Body of pancreas (tissue), 4 donors: ENCODE data around the gene SLC25A41. TPM values are rescaled to one million over a fixed set of nuclear protein-coding genes. Genes with fewer than 3 reads are reported as not detected.

Experiments
- ATAC-seq: fragments of 150-250 bp; one replicate; pipeline ENCODE4 v1.9.1; 2016
- DNase-seq, 4 donors: peaks; one replicate each; pipeline ENCODE4 v3.0.0-alpha.2; 2019
- H3K27ac ChIP-seq, 4 donors: fragments of 200-600 bp; sonication (generic); 1 replicate in 3 of 4; 2 replicates in 1 of 4; pipeline versions ENCODE4 v1.5.1 to v1.6.1; 2016 to 2019; ENCODE audit warnings: mild to moderate bottlenecking in 1 of 4, mixed read lengths in 1 of 4, moderate library complexity in 1 of 4
- H3K27me3 ChIP-seq, 2 donors: fragments of 200-600 bp; sonication (generic); one replicate each; pipeline ENCODE4 v1.6.0; 2016; ENCODE audit warnings: mild to moderate bottlenecking in 1 of 2
- H3K36me3 ChIP-seq, 2 donors: fragments of 200-600 bp; sonication (generic); replicated peaks in 1 of 2; 2 replicates each; pipeline ENCODE4 v1.5.1; 2016; ENCODE audit warnings: low read depth in 2 of 2; ENCODE audit not compliant: insufficient read depth in 1 of 2
- H3K4me1 ChIP-seq: fragments of 200-600 bp; sonication (generic); one replicate; pipeline ENCODE4 v1.6.0; 2016
- H3K4me3 ChIP-seq, 2 donors: fragments of 200-600 bp; sonication (generic); 1 replicate in 1 of 2; 2 replicates in 1 of 2; pipeline ENCODE4 v1.5.1; 2016 to 2019
- H3K9me3 ChIP-seq, 3 donors: fragments of 200-600 bp; sonication (generic); 1 replicate in 2 of 3; 2 replicates in 1 of 3; pipeline ENCODE4 v1.5.1; 2016
- CTCF ChIP-seq, 7 experiments: fragments of 450-650 bp in 4 of 7; fragments of 200-600 bp in 3 of 7; sonication (generic) in 3 of 7; IDR thresholded peaks; one replicate each; pipeline ENCODE4 v1.5.1; 2016 to 2019; ENCODE audit warnings: antibody characterized with exemption in 7 of 7
- POLR2A ChIP-seq, 3 donors: fragments of 450-650 bp; IDR thresholded peaks; one replicate each; pipeline ENCODE4 v1.6.1; 2016; ENCODE audit warnings: antibody characterized with exemption in 3 of 3, mild to moderate bottlenecking in 2 of 3
- WGBS, 2 donors: methylation state at CpG; one replicate each; pipeline ENCODE4 v1.1.5; 2017; 5-methylcytosine and 5-hydroxymethylcytosine counted together
- intact Hi-C: fragments of 100-400 bp; cut with DNase I; formaldehyde crosslinking; loops from one replicate; pipeline ENCODE4 v1.15.1; 2023
- total RNA-seq, 2 donors: library from RNA; depleted of rRNA; stranded (reverse); fragments of >200 nt; gene quantifications; one replicate each; pipeline ENCODE4 v1.1.0, GENCODE V29; 2016

SLC25A41 gene
- total RNA-seq, 2 donors from 2014 or later = not detected

GRCh38 chr19:6414793-6415590 is 18.6 kb downstream of the SLC25A41 start:
- H3K27ac ChIP-seq = no peak overlapping the region
- H3K27me3 ChIP-seq = no peaks in the 10 kb centered on the region
- no peak overlapping the region for H3K4me3 ChIP-seq
- DNase-seq = no peak
- intact Hi-C loops = no loop called here
- peaks cover 33 to 42% of the 10 kb centered on the region in 2 donors for H3K36me3 ChIP-seq
- no peaks in the 10 kb centered on the region for H3K9me3 ChIP-seq
- TF ChIP-seq POLR2A (IDR thresholded peaks at IDR 0.05) (no peak), CTCF (IDR thresholded peaks at IDR 0.05) (no peak)
- ATAC-seq = no peak
- no peaks in the 10 kb centered on the region for H3K4me1 ChIP-seq
- 92 to 97% methylated on average over 30 to 41 of the region's 47 CpGs for WGBS, 2 donors

- no peak for TF ChIP-seq CTCF (IDR thresholded peaks at IDR 0.05)
- no peak for TF ChIP-seq POLR2A (IDR thresholded peaks at IDR 0.05)
- intact Hi-C loops = no loop called here
- Histone ChIP-seq H3K27ac (no peak overlapping the region), H3K27me3 (no peaks in the 10 kb centered on the region), H3K9me3 (no peaks in the 10 kb centered on the region), H3K36me3 (peaks cover 33 to 40% of the 10 kb centered on the region in 2 donors), H3K4me3 (no peak overlapping the region), H3K4me1 (no peaks in the 10 kb centered on the region)
- no peak for DNase-seq
- no peak for ATAC-seq
- whole genome bisulfite sequencing, 2 donors = 80 to 81% methylated on average over 21 to 39 of the region's 42 CpGs
These were observed 19.6 kb downstream of the SLC25A41 start for GRCh38 chr19:6413721-6414643.

GRCh38 chr19:6413291-6413690 is 20.3 kb downstream of the SLC25A41 start:
- H3K27me3 ChIP-seq = no peaks in the 10 kb centered on the region
- TF ChIP-seq POLR2A (IDR thresholded peaks at IDR 0.05) = no peak
- no peak for TF ChIP-seq CTCF (IDR thresholded peaks at IDR 0.05)
- H3K36me3 ChIP-seq = peaks cover 29 to 33% of the 10 kb centered on the region in 2 donors
- intact Hi-C loops = no loop called here
- H3K27ac ChIP-seq = no peak overlapping the region
- 56 to 60% methylated on average over 10 of the region's 10 CpGs for WGBS, 2 donors
- no peak for ATAC-seq
- DNase-seq = no peak
- H3K9me3 ChIP-seq = no peaks in the 10 kb centered on the region
- H3K4me3 ChIP-seq = no peak overlapping the region
- H3K4me1 ChIP-seq = no peaks in the 10 kb centered on the region

GRCh38 chr19:6412447-6413091 is 21.0 kb downstream of the SLC25A41 start:
- peak in 6 of 7 experiments; percentile 33 to 42 (median 33) for TF ChIP-seq CTCF (IDR thresholded peaks at IDR 0.05)
- TF ChIP-seq POLR2A (IDR thresholded peaks at IDR 0.05) = no peak
- ATAC-seq (peak; percentile 59), DNase-seq (peak; percentile 39 to 65 (median 58))
- no peak overlapping the region for H3K27ac ChIP-seq
- H3K4me3 ChIP-seq = no peak overlapping the region
- no peaks in the 10 kb centered on the region for H3K9me3 ChIP-seq
- intact Hi-C loops = no loop called here
- no peaks in the 10 kb centered on the region for H3K27me3 ChIP-seq
- no peaks in the 10 kb centered on the region for H3K4me1 ChIP-seq
- 29 to 57% methylated on average over 2 to 15 of the region's 15 CpGs for WGBS, 2 donors
- peaks cover 28 to 29% of the 10 kb centered on the region in 2 donors for H3K36me3 ChIP-seq
